SH-SY5Y (cell line): ENCODE results near the gene AGAP2.

Experiments used
- GATA2 ChIP-seq: IDR thresholded peaks from 2 replicates; pipeline ENCODE4 v1.6.1; 2011; ENCODE audit warnings: mild to moderate bottlenecking, low read depth, low read length
- GATA3 ChIP-seq: IDR thresholded peaks from 2 replicates; pipeline ENCODE4 v1.6.1; 2011; ENCODE audit warnings: low read depth, mild to moderate bottlenecking, low read length, moderate library complexity

DNA sequence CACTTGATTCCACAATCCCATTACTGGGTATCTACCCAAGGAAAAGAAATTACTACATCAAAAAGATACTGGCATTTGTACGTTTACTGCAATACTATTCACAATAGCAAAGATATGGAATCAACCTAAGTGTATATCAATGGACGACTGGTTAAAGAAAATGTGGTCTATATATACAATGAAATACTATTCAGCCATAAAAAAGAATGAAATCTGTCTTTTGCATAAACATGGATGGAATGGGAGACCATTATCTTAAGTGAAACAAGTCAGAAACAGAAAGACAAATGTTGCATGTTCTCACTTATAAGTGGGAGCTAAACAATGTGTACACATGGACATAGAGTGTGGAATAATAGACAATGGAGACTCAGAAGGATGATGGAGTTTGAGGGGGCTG, 49.6 kb downstream of the AGAP2 start:
- TF ChIP-seq GATA2 (no peak), GATA3 (no peak)
